OCI-LY1 (cell line): ENCODE data around the gene FRMD1.

ENCODE experiments used
- H2AFZ ChIP-seq: fragments of 200-600 bp; sonication (generic), shearing (Covaris generic); 2 replicates; pipeline ENCODE4 v1.6.0; 2014; ENCODE audit warnings: antibody characterized with exemption, mild to moderate bottlenecking, low read length
- H3F3A ChIP-seq: fragments of 200-600 bp; sonication (generic), shearing (Covaris generic); 2 replicates; pipeline ENCODE4 v1.6.0; 2014; ENCODE audit warnings: mild to moderate bottlenecking, antibody characterized with exemption, low read length, moderate library complexity; ENCODE audit not compliant: insufficient read depth
- H3K27ac ChIP-seq: fragments of 200-600 bp; sonication (generic); 2 replicates; pipeline ENCODE4 v1.5.1; 2014; ENCODE audit warnings: low read length, mixed run types, mild to moderate bottlenecking, low read depth; ENCODE audit not compliant: poor library complexity, severe bottlenecking
- H3K27me3 ChIP-seq: fragments of 200-600 bp; sonication (generic); 2 replicates; pipeline ENCODE4 v1.6.0; 2014; ENCODE audit warnings: antibody characterized with exemption, mild to moderate bottlenecking, low read length, moderate library complexity; ENCODE audit not compliant: insufficient read depth
- H3K36me3 ChIP-seq: fragments of 200-600 bp; sonication (generic); 2 replicates; pipeline ENCODE4 v1.6.1; 2014; ENCODE audit warnings: mild to moderate bottlenecking, antibody characterized with exemption, low read length, moderate library complexity, mixed read lengths; ENCODE audit not compliant: insufficient read depth
- H3K4me1 ChIP-seq: fragments of 200-600 bp; sonication (generic); 2 replicates; pipeline ENCODE4 v1.5.1; 2014; ENCODE audit warnings: mild to moderate bottlenecking, low read length, moderate library complexity; ENCODE audit not compliant: insufficient read depth, severe bottlenecking
- H3K4me2 ChIP-seq: fragments of 200-600 bp; sonication (generic), shearing (Covaris generic); 2 replicates; pipeline ENCODE4 v1.6.1; 2014; ENCODE audit warnings: low read length
- H3K4me3 ChIP-seq: fragments of 200-600 bp; sonication (generic); 2 replicates; pipeline ENCODE4 v1.5.1; 2014; ENCODE audit warnings: low read length, low read depth, mild to moderate bottlenecking, mixed read lengths; ENCODE audit not compliant: poor library complexity, severe bottlenecking
- H3K79me2 ChIP-seq: fragments of 200-600 bp; shearing (Covaris generic); 2 replicates; pipeline ENCODE4 v1.6.1; 2016; ENCODE audit warnings: mixed run types, low read length, mixed read lengths; ENCODE audit not compliant: insufficient read depth
- H3K9ac ChIP-seq: fragments of 200-600 bp; sonication (generic), shearing (Covaris generic); 2 replicates; pipeline ENCODE4 v1.6.1; 2014; ENCODE audit warnings: mild to moderate bottlenecking, low read length, mixed read lengths
- H3K9me2 ChIP-seq: fragments of 200-600 bp; sonication (generic), shearing (Covaris generic); 2 replicates; pipeline ENCODE4 v1.6.1; 2014; ENCODE audit warnings: low read depth, mild to moderate bottlenecking, low read length, mixed read lengths
- H3K9me3 ChIP-seq: fragments of 200-600 bp; shearing (Covaris generic); 2 replicates; pipeline ENCODE4 v1.6.1; 2014; ENCODE audit warnings: low read length, mixed read lengths
- H4K20me1 ChIP-seq: fragments of 200-600 bp; sonication (generic), shearing (Covaris generic); 2 replicates; pipeline ENCODE4 v1.6.0; 2016; ENCODE audit warnings: mild to moderate bottlenecking, low read length; ENCODE audit not compliant: insufficient read depth
- CTCF ChIP-seq: fragments of 200-600 bp; sonication (generic), shearing (Covaris generic); IDR thresholded peaks from 2 replicates; pipeline ENCODE4 v1.5.1; 2017; ENCODE audit warnings: mild to moderate bottlenecking, antibody characterized with exemption, low read length, moderate library complexity, mixed read lengths
- EZH2 ChIP-seq: fragments of 200-600 bp; sonication (generic), shearing (Covaris generic); IDR thresholded peaks from 2 replicates; pipeline ENCODE4 v1.8.0; 2017; ENCODE audit warnings: borderline replicate concordance, mixed run types, mild to moderate bottlenecking, antibody characterized with exemption, low read length, moderate library complexity, mixed read lengths

Gene FRMD1

GRCh38 chr6:168033791-168034190 lies 45.2 kb downstream of the FRMD1 start:
- Histone ChIP-seq H4K20me1 (no peaks in the 10 kb centered on the region), H3K9me2 (no peaks in the 10 kb centered on the region), H3K9ac (no peak overlapping the region), H3K9me3 (no peaks in the 10 kb centered on the region), H3K27ac (no peak overlapping the region), H3F3A (no peaks in the 10 kb centered on the region), H2AFZ (no peak overlapping the region), H3K79me2 (no peaks in the 10 kb centered on the region), H3K27me3 (no peaks in the 10 kb centered on the region; the same call in 1 of the 2 replicates), H3K36me3 (no peaks in the 10 kb centered on the region), H3K4me2 (no peak overlapping the region), H3K4me1 (no peaks in the 10 kb centered on the region), H3K4me3 (no peak overlapping the region)
- TF ChIP-seq CTCF (no peak), EZH2 (no peak)

DNA sequence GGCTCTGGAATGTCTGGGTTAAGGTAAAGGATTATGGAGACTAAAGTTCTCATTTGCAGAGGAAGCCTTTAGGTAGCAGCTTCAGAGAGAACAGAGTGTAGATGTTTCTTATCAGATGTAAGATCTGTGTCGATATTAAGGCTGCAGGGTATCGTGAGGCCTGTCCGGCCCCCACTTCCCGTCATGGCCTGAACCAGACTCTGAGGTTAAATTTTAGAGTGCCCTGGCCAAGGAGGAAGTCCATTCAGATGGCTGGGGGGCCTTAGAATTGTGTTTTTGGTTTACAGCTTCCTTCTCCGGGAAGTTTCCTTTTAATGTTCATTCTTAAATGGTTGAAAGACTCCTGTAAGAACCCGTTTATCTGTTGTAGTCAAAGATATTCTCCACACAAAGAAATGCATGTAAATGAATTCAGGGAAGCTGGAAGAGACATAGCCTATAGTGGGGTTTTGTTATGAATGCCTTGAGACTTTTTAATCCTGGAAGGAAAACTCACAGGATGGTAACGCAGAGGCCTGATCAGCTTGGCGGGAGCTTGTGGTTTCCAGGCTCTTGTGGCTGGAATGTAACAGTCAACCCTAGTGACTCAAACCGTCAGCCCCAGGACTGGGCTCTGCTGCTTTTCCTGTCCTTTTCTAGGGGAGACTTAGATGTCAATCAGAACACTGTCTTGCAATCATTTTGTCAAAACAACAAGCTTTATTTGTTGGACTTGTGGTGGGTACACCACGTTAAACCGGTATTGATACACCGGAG lies 46.8 kb downstream of the FRMD1 start:
- Histone ChIP-seq H3K4me1 (no peaks in the 10 kb centered on the region), H2AFZ (no peak overlapping the region), H3K9me2 (no peaks in the 10 kb centered on the region), H3K4me2 (no peak overlapping the region), H3K9ac (no peak overlapping the region), H4K20me1 (no peaks in the 10 kb centered on the region), H3K27me3 (no peaks in the 10 kb centered on the region), H3K36me3 (no peaks in the 10 kb centered on the region), H3F3A (no peaks in the 10 kb centered on the region), H3K79me2 (no peaks in the 10 kb centered on the region), H3K4me3 (no peak overlapping the region), H3K9me3 (no peaks in the 10 kb centered on the region), H3K27ac (no peak overlapping the region)
- no peak for TF ChIP-seq CTCF
- TF ChIP-seq EZH2, result no peak

GRCh38 chr6:168031411-168031971 lies 47.5 kb downstream of the FRMD1 start:
- Histone ChIP-seq H2AFZ (no peak overlapping the region), H3K4me2 (no peak overlapping the region), H3K79me2 (no peaks in the 10 kb centered on the region), H3K9ac (no peak overlapping the region), H3F3A (no peaks in the 10 kb centered on the region), H4K20me1 (no peaks in the 10 kb centered on the region), H3K9me3 (no peaks in the 10 kb centered on the region), H3K27me3 (no peaks in the 10 kb centered on the region), H3K36me3 (no peaks in the 10 kb centered on the region), H3K4me3 (no peak overlapping the region), H3K9me2 (no peaks in the 10 kb centered on the region), H3K27ac (no peak overlapping the region), H3K4me1 (no peaks in the 10 kb centered on the region)
- TF ChIP-seq EZH2 (no peak), CTCF (no peak)
